K562 (cell line): ENCODE results near the gene EFEMP2. TPM values are rescaled to one million over a fixed set of nuclear protein-coding genes. Genes with fewer than 3 reads are reported as not detected.
A peak's percentile ranks its signal among the peaks of the same experiment; 100 is the strongest.

Source experiments
- CBX8 ChIP-seq: fragments of 200-600 bp; sonication (generic); IDR thresholded peaks from 2 replicates; pipeline ENCODE4 v1.6.1; 2012; ENCODE audit warnings: borderline replicate concordance, mixed run types, low read depth, mild to moderate bottlenecking, moderate library complexity, mixed read lengths, low read length, control low read depth, inconsistent platforms; ENCODE audit not compliant: poor library complexity, severe bottlenecking; ENCODE audit errors: extremely low read depth
- LCOR ChIP-seq: sonication (generic); formaldehyde crosslinking; IDR thresholded peaks from 2 replicates; pipeline ENCODE4 v1.8.0; 2022; ENCODE audit warnings: mild to moderate bottlenecking, missing genetic modification reagents
- NFIC ChIP-seq: fragments of 450-650 bp; IDR thresholded peaks from 2 replicates; pipeline ENCODE4 v1.6.1; 2017; ENCODE audit warnings: mild to moderate bottlenecking, inconsistent platforms
- NR2F6 ChIP-seq: fragments of 450-650 bp; formaldehyde crosslinking; IDR thresholded peaks from 2 replicates; pipeline ENCODE4 v1.4.0; 2020; ENCODE audit warnings: mild to moderate bottlenecking
- PHF8 ChIP-seq: fragments of 200-600 bp; sonication (generic); IDR thresholded peaks from 2 replicates; pipeline ENCODE4 v1.6.1; 2012; ENCODE audit warnings: mixed run types, mild to moderate bottlenecking, inconsistent platforms, low read length, moderate library complexity, borderline replicate concordance
- RHOXF2B ChIP-seq: fragments of 250-450 bp; sonication (Bioruptor Pico); conservative IDR thresholded peaks from 2 replicates; pipeline ENCODE4 v1.5.1; 2021
- SMC3 ChIP-seq: conservative IDR thresholded peaks from 2 replicates; pipeline ENCODE4 v1.6.1; 2011; ENCODE audit warnings: low read depth, low read length, improper control_type of control experiment; ENCODE audit not compliant: insufficient read depth
- ZBED1 ChIP-seq: IDR thresholded peaks from 2 replicates; pipeline ENCODE4 v1.6.1; 2014
- ZNF140 ChIP-seq: fragments of 250-450 bp; sonication (Bioruptor Pico); IDR thresholded peaks from 2 replicates; pipeline ENCODE4 v1.8.0; 2021; ENCODE audit warnings: moderate library complexity, mild to moderate bottlenecking, inconsistent platforms
- ZNF23 ChIP-seq: fragments of 250-450 bp; sonication (Bioruptor Pico); IDR thresholded peaks from 2 replicates; pipeline ENCODE4 v1.4.0; 2020; ENCODE audit warnings: mild to moderate bottlenecking
- ZNF583 ChIP-seq: fragments of 250-450 bp; sonication (Bioruptor Pico); IDR thresholded peaks from 2 replicates; pipeline ENCODE4 v1.4.0; 2020
- polyA plus RNA-seq, 8 experiments: library from polyadenylated mRNA; depleted of rRNA in 4 of 8; stranded (reverse) in 5 of 8; unstranded in 3 of 8; fragments of >200 nt; fragmentation: Nextera tagmentation in 2 of 8; fragmentation: Illumina TruSeq in 1 of 8; extraction: Ambion mirVana in 2 of 8; extraction: Trizol in 1 of 8; gene quantifications; 2 replicates each; pipeline versions ENCODE4 v1.2.1 to v1.2.3, GENCODE V29; 2011 to 2014; ENCODE audit warnings: inconsistent platforms in 1 of 8, missing spikeins in 1 of 8
- total RNA-seq, 7 experiments: library from RNA; depleted of rRNA in 6 of 7; stranded (reverse); fragments of >200 nt in 6 of 7; fragmentation: Illumina TruSeq in 2 of 7; extraction: Trizol in 2 of 7; gene quantifications; 2 replicates each; pipeline versions ENCODE4 v1.2.1 to v1.2.3, GENCODE V29; 2011 to 2021; ENCODE audit warnings: low replicate concordance in 1 of 7
- TF ChIP-seq, protein P1 (sequence below): fragments of 450-650 bp; formaldehyde crosslinking; IDR thresholded peaks from 2 replicates; pipeline ENCODE4 v1.4.0; 2020; ENCODE audit warnings: mild to moderate bottlenecking, moderate library complexity
- TF ChIP-seq, protein P2 (sequence below), 2 experiments: IDR thresholded peaks; 2 replicates each; pipeline ENCODE4 v1.6.1; 2011; ENCODE audit warnings: borderline replicate concordance in 1 of 2, control low read depth in 1 of 2, low read depth in 1 of 2, low read length in 1 of 2, mild to moderate bottlenecking in 1 of 2, mixed read lengths in 1 of 2, moderate library complexity in 1 of 2; ENCODE audit not compliant: insufficient read depth in 1 of 2, insufficient read length in 1 of 2, poor library complexity in 1 of 2, severe bottlenecking in 1 of 2; ENCODE audit errors: extremely low read depth in 1 of 2
- TF ChIP-seq, protein P3 (sequence below), 3 experiments: IDR thresholded peaks in 2 of 3; conservative IDR thresholded peaks in 1 of 3; 2 replicates each; pipeline ENCODE4 v1.5.1; 2011 to 2012; ENCODE audit warnings: low read length in 3 of 3, mild to moderate bottlenecking in 3 of 3, control low read depth in 2 of 3, improper control_type of control experiment in 1 of 3, inconsistent platforms in 1 of 3, low read depth in 1 of 3, mixed read lengths in 1 of 3, moderate library complexity in 1 of 3; ENCODE audit not compliant: insufficient read depth in 2 of 3
- TF ChIP-seq, protein P4 (sequence below), 3 experiments: fragments of 200-800 bp in 1 of 3; fragments of 250-450 bp in 1 of 3; fragments of 450-650 bp in 1 of 3; sonication (Bioruptor Pico) in 1 of 3; sonication (Bioruptor generic) in 1 of 3; formaldehyde crosslinking in 1 of 3; IDR thresholded peaks; 2 replicates each; pipeline versions ENCODE4 v1.6.1 to v1.8.0; 2016 to 2022; ENCODE audit warnings: mild to moderate bottlenecking in 2 of 3, missing genetic modification characterization in 2 of 3, missing compliant biosample characterization in 1 of 3, moderate library complexity in 1 of 3

Gene EFEMP2
- total and polyA plus RNA-seq, 9 of the 15 experiments (the other 6 are each of a cell fraction or from before 2014, with no cell fraction given), result 0.07 to 2.9 (median 0.69) TPM; not detected in 1

DNA sequence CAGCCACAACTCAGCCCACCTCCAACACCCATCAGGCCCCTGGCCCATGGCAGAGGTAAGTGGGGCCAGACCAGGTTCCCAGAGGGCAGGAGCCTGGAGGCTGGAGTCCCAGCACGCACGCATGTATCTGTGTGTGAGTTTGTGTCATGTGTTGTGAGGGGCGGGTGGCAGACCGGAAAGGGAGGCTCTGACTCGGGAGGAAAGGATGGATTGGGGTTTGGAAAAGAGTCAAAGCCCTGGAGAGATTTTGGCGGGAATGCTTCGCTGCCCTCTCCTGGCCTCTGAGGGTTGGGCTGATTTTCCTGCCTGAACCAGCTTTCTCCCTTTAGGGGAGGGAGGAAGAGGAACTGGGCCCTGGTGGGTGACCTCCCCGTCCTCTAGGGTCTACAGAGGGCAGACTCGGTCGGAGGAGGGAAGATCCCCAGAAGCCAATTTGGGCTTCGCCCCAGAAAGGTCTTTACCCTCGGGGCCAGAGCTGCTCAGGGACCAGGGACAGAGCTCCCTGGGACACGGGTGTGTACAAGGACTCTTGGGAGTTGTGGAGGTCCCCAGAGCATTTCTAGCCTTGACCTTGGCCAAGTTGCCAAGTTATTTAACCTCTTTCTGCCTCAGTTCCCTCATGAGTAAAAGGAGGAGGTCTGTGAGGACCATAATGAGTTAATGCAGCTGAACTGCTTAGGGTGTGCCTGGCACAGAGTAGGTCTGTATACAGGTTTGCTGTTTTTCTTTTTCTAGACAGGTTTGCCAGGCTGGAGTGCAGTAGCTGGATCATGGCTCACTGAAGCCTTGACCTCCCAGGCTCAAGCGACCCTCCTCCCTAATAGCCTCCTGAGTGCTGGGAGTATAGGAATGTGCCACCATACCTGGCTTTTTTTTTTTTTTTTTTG is 39.3 kb upstream of the EFEMP2 start (continued):
- TF ChIP-seq CBX8 (no peak), ZBED1 (no peak), NR2F6 (CRISPR knock-in tag) (no peak), RHOXF2B (CRISPR knock-in tag) (no peak), ZNF583 (CRISPR knock-in tag) (no peak), LCOR (peak; percentile 86), PHF8 (no peak), ZNF23 (CRISPR knock-in tag) (no peak), SMC3 (no peak), ZNF140 (CRISPR knock-in tag) (no peak), NFIC (0 out of 2 replicates have a peak, but pooled peaks have one; percentile 34)
- TF ChIP-seq, protein P1, sequence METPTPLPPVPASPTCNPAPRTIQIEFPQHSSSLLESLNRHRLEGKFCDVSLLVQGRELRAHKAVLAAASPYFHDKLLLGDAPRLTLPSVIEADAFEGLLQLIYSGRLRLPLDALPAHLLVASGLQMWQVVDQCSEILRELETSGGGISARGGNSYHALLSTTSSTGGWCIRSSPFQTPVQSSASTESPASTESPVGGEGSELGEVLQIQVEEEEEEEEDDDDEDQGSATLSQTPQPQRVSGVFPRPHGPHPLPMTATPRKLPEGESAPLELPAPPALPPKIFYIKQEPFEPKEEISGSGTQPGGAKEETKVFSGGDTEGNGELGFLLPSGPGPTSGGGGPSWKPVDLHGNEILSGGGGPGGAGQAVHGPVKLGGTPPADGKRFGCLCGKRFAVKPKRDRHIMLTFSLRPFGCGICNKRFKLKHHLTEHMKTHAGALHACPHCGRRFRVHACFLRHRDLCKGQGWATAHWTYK, result no peak
- TF ChIP-seq, protein P2, sequence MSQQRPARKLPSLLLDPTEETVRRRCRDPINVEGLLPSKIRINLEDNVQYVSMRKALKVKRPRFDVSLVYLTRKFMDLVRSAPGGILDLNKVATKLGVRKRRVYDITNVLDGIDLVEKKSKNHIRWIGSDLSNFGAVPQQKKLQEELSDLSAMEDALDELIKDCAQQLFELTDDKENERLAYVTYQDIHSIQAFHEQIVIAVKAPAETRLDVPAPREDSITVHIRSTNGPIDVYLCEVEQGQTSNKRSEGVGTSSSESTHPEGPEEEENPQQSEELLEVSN (IDR thresholded peaks at IDR 0.05; ENCODE audit: borderline replicate concordance in 1 of 2, extremely low read depth in 1 of 2, insufficient read depth in 1 of 2, insufficient read length in 1 of 2, low read depth in 1 of 2, low read length in 1 of 2, poor library complexity in 1 of 2, severe bottlenecking in 1 of 2), result peak; percentile 84 to 91
- TF ChIP-seq, protein P3, sequence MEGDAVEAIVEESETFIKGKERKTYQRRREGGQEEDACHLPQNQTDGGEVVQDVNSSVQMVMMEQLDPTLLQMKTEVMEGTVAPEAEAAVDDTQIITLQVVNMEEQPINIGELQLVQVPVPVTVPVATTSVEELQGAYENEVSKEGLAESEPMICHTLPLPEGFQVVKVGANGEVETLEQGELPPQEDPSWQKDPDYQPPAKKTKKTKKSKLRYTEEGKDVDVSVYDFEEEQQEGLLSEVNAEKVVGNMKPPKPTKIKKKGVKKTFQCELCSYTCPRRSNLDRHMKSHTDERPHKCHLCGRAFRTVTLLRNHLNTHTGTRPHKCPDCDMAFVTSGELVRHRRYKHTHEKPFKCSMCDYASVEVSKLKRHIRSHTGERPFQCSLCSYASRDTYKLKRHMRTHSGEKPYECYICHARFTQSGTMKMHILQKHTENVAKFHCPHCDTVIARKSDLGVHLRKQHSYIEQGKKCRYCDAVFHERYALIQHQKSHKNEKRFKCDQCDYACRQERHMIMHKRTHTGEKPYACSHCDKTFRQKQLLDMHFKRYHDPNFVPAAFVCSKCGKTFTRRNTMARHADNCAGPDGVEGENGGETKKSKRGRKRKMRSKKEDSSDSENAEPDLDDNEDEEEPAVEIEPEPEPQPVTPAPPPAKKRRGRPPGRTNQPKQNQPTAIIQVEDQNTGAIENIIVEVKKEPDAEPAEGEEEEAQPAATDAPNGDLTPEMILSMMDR (IDR thresholded peaks at IDR 0.05 in 2 of 3, conservative IDR thresholded peaks at IDR 0.05 in 1 of 3; ENCODE audit: insufficient read depth in 2 of 3, low read depth in 1 of 3, low read length in 3 of 3), result peak; percentile 55 to 76 (median 58)
- TF ChIP-seq, protein P4, sequence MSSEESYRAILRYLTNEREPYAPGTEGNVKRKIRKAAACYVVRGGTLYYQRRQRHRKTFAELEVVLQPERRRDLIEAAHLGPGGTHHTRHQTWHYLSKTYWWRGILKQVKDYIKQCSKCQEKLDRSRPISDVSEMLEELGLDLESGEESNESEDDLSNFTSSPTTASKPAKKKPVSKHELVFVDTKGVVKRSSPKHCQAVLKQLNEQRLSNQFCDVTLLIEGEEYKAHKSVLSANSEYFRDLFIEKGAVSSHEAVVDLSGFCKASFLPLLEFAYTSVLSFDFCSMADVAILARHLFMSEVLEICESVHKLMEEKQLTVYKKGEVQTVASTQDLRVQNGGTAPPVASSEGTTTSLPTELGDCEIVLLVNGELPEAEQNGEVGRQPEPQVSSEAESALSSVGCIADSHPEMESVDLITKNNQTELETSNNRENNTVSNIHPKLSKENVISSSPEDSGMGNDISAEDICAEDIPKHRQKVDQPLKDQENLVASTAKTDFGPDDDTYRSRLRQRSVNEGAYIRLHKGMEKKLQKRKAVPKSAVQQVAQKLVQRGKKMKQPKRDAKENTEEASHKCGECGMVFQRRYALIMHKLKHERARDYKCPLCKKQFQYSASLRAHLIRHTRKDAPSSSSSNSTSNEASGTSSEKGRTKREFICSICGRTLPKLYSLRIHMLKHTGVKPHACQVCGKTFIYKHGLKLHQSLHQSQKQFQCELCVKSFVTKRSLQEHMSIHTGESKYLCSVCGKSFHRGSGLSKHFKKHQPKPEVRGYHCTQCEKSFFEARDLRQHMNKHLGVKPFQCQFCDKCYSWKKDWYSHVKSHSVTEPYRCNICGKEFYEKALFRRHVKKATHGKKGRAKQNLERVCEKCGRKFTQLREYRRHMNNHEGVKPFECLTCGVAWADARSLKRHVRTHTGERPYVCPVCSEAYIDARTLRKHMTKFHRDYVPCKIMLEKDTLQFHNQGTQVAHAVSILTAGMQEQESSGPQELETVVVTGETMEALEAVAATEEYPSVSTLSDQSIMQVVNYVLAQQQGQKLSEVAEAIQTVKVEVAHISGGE (CRISPR knock-in tag; IDR thresholded peaks at IDR 0.05), result peak in 1 of 3 experiments; percentile 46; a peak in 2 of 6 replicates
